ENCODE measurements around the gene PLEKHA5. TPM values are rescaled to one million over a fixed set of nuclear protein-coding genes. Genes with fewer than 3 reads are reported as not detected.
A peak's percentile ranks its signal among the peaks of the same experiment; 100 is the strongest.

The PLEKHA5 gene
- total RNA-seq, 1 experiment from 2014 or later: 14.0 TPM

GRCh38 chr12:19127270-19127669 lies 2.3 kb upstream of the PLEKHA5 start:
- no peak for DNase-seq (ENCODE audit: low spot score)
- no TSS peak for BruUV-seq (replicated peaks)
- Histone ChIP-seq H3K27ac (ENCODE audit: low read depth, low read length, poor library complexity, severe bottlenecking) (no peak overlapping the region), H3K4me1 (ENCODE audit: insufficient read depth, low read length, poor library complexity, severe bottlenecking) (peaks cover 6% of the 10 kb centered on the region), H3K4me3 (ENCODE audit: low read depth, low read length, poor library complexity, severe bottlenecking) (no peak overlapping the region), H3K36me3 (ENCODE audit: insufficient read depth, low read length, poor library complexity, severe bottlenecking) (no peaks in the 10 kb centered on the region), H3K9me3 (ENCODE audit: low read depth, low read length, poor library complexity, severe bottlenecking) (peaks cover 13% of the 10 kb centered on the region), H3K27me3 (replicated peaks; ENCODE audit: insufficient read depth, low read depth, low read length, poor library complexity) (no peaks in the 10 kb centered on the region)
- no peak for TF ChIP-seq CTCF (conservative IDR thresholded peaks at IDR 0.05; ENCODE audit: low read depth, low read length)
- no peak for TF ChIP-seq EZH2 (IDR thresholded peaks at IDR 0.05; ENCODE audit: borderline replicate concordance, low read depth, low read length, poor library complexity, severe bottlenecking)
- POLR2A ChIA-PET (ENCODE audit: low non-redundant PET): no interaction called here
- CTCF ChIA-PET: no interaction called here
- intact Hi-C loops (cut with micrococcal nuclease; ENCODE audit: unreplicated experiment): no loop called here

GRCh38 chr12:19128485-19128884 lies 1.0 kb upstream of the PLEKHA5 start:
- Histone ChIP-seq H3K9me3 (ENCODE audit: low read depth, low read length, poor library complexity, severe bottlenecking) (peaks cover 13% of the 10 kb centered on the region), H3K27ac (ENCODE audit: low read depth, low read length, poor library complexity, severe bottlenecking) (no peak overlapping the region), H3K36me3 (ENCODE audit: insufficient read depth, low read length, poor library complexity, severe bottlenecking) (no peaks in the 10 kb centered on the region), H3K4me1 (ENCODE audit: insufficient read depth, low read length, poor library complexity, severe bottlenecking) (peaks cover 8% of the 10 kb centered on the region), H3K4me3 (ENCODE audit: low read depth, low read length, poor library complexity, severe bottlenecking) (no peak overlapping the region), H3K27me3 (replicated peaks; ENCODE audit: insufficient read depth, low read depth, low read length, poor library complexity) (no peaks in the 10 kb centered on the region)
- intact Hi-C loops (cut with micrococcal nuclease; ENCODE audit: unreplicated experiment): no loop called here
- TF ChIP-seq CTCF (conservative IDR thresholded peaks at IDR 0.05; ENCODE audit: low read depth, low read length) (no peak), EZH2 (IDR thresholded peaks at IDR 0.05; ENCODE audit: borderline replicate concordance, low read depth, low read length, poor library complexity, severe bottlenecking) (no peak)
- ChIA-PET POLR2A (ENCODE audit: low non-redundant PET) (no interaction called here), CTCF (no interaction called here)
- DNase-seq (ENCODE audit: low spot score): no peak
- no TSS peak for BruUV-seq (replicated peaks)

- Histone ChIP-seq H3K27ac (ENCODE audit: low read depth, low read length, poor library complexity, severe bottlenecking) (no peak overlapping the region), H3K4me3 (ENCODE audit: low read depth, low read length, poor library complexity, severe bottlenecking) (peak overlapping the region; percentile 88), H3K36me3 (ENCODE audit: insufficient read depth, low read length, poor library complexity, severe bottlenecking) (no peaks in the 10 kb centered on the region), H3K27me3 (replicated peaks; ENCODE audit: insufficient read depth, low read depth, low read length, poor library complexity) (no peaks in the 10 kb centered on the region), H3K9me3 (ENCODE audit: low read depth, low read length, poor library complexity, severe bottlenecking) (peaks cover 13% of the 10 kb centered on the region), H3K4me1 (ENCODE audit: insufficient read depth, low read length, poor library complexity, severe bottlenecking) (peaks cover 8% of the 10 kb centered on the region)
- POLR2A ChIA-PET (ENCODE audit: low non-redundant PET): interaction anchor here (0.7 kb wide), 1 partner anchor 51 kb away, joined by 3 read pairs; no protein-coding TSS in a partner anchor
- DNase-seq (ENCODE audit: low spot score): no peak
- intact Hi-C loops (cut with micrococcal nuclease; ENCODE audit: unreplicated experiment): no loop called here
- CTCF ChIA-PET: no interaction called here
- no TSS peak for BruUV-seq (replicated peaks)
- TF ChIP-seq EZH2 (IDR thresholded peaks at IDR 0.05; ENCODE audit: borderline replicate concordance, low read depth, low read length, poor library complexity, severe bottlenecking) (no peak), CTCF (conservative IDR thresholded peaks at IDR 0.05; ENCODE audit: low read depth, low read length) (no peak)
Measured at GRCh38 chr12:19129122-19129485, 429 bp upstream of the PLEKHA5 start.

Data from A673 (cell line).